ENCODE results near the gene SNRNP70. TPM values are rescaled to one million over a fixed set of nuclear protein-coding genes. Genes with fewer than 3 reads are reported as not detected.

SNRNP70 gene
- total and polyA plus RNA-seq, 5 donors, result 117 to 146 (median 144) TPM

GRCh38 chr19:49102303-49102702 is 17.1 kb downstream of the SNRNP70 start:
- Histone ChIP-seq H3K9me3 (ENCODE audit: control insufficient read depth, low read length) (no peaks in the 10 kb centered on the region), H3K4me1 (ENCODE audit: control insufficient read depth, insufficient read depth, low read length) (no peaks in the 10 kb centered on the region), H3K27me3 (ENCODE audit: control insufficient read depth, insufficient read depth) (no peaks in the 10 kb centered on the region), H3K27ac (ENCODE audit: low read length) (no peak overlapping the region), H3K4me3 (ENCODE audit: low read length) (no peak overlapping the region)
- WGBS, result 86% methylated on average over 12 of the region's 12 CpGs
- intact Hi-C loops (cut with DNase I), result loop anchor here in 1 of 4 donors (10.0 kb wide), 1 partner anchor 92 kb away; no protein-coding TSS in a partner anchor
- peak in 1 of 3 donors; percentile 35 for DNase-seq
- ATAC-seq, result no peak

DNA sequence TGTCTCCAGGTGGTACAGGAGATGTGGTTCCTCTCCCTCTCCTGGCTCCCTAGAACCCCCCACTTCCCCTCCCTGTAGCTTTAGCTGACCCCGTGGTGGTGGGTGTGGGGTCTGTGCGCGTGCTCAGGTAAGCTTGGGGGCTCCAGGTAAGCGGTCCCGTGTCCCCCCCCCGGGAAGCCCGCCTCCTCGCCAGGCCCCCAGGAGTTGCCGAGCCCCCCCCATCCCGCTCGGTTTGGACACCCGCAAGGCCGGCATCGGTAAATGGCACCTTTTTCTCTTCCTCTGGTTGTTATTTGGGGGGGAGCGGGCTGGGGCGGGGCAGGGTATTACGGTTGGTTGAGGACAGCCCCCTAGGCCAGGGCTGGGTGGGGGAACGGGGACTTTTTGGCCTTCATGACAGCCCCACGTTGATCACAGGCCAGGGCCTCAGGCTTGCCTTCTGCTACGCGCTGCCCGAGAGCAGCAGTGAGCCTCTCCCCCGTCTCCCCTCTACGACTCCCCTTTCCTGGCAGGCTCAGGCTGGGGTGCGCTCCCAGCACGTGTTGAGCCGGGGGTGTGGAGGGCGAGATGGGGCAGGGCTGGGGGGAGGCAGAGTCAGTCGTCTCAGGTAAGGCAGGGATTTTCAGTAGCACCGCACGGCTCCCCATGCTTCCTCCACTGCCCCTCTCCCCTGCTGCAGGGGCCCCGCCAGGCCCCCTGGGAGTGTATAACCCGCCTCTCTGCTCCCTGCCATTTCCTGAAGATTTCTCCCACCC is 18.3 kb downstream of the SNRNP70 start:
- H3K4me3 ChIP-seq (ENCODE audit: low read length), result no peak overlapping the region
- 81% methylated on average over 33 of the region's 33 CpGs for WGBS
- ATAC-seq, result no peak
- intact Hi-C loops (cut with DNase I), result loop anchor here in 1 of 4 donors (10.0 kb wide), 1 partner anchor 91 kb away; no protein-coding TSS in a partner anchor
- DNase-seq, result peak in 2 of 3 donors; percentile 51 to 58
- H3K27ac ChIP-seq (ENCODE audit: low read length), result no peak overlapping the region
- no peaks in the 10 kb centered on the region for H3K9me3 ChIP-seq (ENCODE audit: control insufficient read depth, low read length)
- H3K27me3 ChIP-seq (ENCODE audit: control insufficient read depth, insufficient read depth), result no peaks in the 10 kb centered on the region
- H3K4me1 ChIP-seq (ENCODE audit: control insufficient read depth, insufficient read depth, low read length), result no peaks in the 10 kb centered on the region

DNA sequence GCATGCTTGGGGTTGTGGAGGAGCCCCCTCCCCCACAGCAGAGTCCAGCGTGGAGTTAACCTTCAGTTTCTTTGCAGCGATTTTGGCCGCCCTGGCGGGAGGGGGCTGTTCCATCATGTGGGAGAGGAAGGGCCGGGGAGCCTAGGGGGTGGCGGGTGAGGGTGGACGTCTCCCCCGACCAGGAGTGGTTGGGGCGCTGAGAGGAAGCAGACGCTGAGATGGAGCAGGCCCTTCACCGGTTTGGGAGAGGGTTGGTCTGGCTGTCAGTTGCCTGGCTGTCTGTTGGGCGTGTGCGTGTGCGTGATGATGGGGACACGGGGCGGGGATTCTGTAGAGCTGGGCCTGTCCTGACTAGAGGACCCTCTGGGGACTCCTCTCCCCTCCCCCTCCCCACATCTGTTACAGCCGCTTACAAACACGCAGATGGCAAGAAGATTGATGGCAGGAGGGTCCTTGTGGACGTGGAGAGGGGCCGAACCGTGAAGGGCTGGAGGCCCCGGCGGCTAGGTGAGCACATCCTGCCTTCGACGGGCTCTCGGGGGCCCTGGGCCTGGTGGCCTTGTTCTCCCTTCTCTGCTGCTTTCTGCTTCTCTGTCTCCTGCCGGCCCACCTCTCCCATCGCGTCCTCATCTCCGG is 19.1 kb downstream of the SNRNP70 start:
- DNase-seq, result peak in 2 of 3 donors; percentile 46 to 60
- 76% methylated on average over 30 of the region's 30 CpGs for WGBS
- no peak overlapping the region for H3K4me3 ChIP-seq (ENCODE audit: low read length)
- no peaks in the 10 kb centered on the region for H3K9me3 ChIP-seq (ENCODE audit: control insufficient read depth, low read length)
- intact Hi-C loops (cut with DNase I), result loop anchor here in 1 of 4 donors (10.0 kb wide), 1 partner anchor 90 kb away; no protein-coding TSS in a partner anchor
- ATAC-seq, result no peak
- H3K4me1 ChIP-seq (ENCODE audit: control insufficient read depth, insufficient read depth, low read length), result no peaks in the 10 kb centered on the region
- H3K27me3 ChIP-seq (ENCODE audit: control insufficient read depth, insufficient read depth), result no peaks in the 10 kb centered on the region
- no peak overlapping the region for H3K27ac ChIP-seq (ENCODE audit: low read length)

DNA sequence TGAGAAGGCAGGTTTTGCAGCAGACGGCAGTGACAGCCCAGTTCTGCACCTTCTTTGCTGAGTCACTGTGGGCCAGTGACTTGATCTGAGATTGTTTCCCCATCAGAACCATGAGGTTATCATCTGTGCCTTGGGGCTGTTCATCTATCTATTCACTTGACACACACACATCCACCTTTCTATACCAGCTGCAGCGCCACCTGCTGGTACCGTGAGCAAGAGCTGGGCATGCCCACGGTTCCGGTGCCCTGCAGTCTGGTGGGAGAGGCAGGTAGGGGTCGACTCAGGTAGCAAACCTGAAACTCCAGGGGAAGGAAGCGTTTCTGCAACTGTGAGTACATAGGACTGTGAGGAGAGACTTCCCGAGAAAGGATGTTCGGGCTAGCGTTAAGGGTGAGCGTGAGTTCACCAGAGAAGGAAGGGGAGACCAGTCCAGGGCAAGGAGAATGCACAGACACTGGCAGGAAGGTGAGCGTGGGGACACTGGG is 21.4 kb downstream of the SNRNP70 start:
- ATAC-seq (peak; percentile 25 to 31), DNase-seq (peak in 2 of 3 donors; percentile 76 to 83)
- WGBS, result 61% methylated on average over 12 of the region's 12 CpGs
- Histone ChIP-seq H3K27me3 (ENCODE audit: control insufficient read depth, insufficient read depth) (no peaks in the 10 kb centered on the region), H3K9me3 (ENCODE audit: control insufficient read depth, low read length) (no peaks in the 10 kb centered on the region), H3K4me1 (ENCODE audit: control insufficient read depth, insufficient read depth, low read length) (no peaks in the 10 kb centered on the region), H3K4me3 (ENCODE audit: low read length) (no peak overlapping the region), H3K27ac (ENCODE audit: low read length) (no peak overlapping the region)
- intact Hi-C loops (cut with DNase I), result loop anchor here in 1 of 4 donors (10.0 kb wide), 1 partner anchor 88 kb away; no protein-coding TSS in a partner anchor

DNA sequence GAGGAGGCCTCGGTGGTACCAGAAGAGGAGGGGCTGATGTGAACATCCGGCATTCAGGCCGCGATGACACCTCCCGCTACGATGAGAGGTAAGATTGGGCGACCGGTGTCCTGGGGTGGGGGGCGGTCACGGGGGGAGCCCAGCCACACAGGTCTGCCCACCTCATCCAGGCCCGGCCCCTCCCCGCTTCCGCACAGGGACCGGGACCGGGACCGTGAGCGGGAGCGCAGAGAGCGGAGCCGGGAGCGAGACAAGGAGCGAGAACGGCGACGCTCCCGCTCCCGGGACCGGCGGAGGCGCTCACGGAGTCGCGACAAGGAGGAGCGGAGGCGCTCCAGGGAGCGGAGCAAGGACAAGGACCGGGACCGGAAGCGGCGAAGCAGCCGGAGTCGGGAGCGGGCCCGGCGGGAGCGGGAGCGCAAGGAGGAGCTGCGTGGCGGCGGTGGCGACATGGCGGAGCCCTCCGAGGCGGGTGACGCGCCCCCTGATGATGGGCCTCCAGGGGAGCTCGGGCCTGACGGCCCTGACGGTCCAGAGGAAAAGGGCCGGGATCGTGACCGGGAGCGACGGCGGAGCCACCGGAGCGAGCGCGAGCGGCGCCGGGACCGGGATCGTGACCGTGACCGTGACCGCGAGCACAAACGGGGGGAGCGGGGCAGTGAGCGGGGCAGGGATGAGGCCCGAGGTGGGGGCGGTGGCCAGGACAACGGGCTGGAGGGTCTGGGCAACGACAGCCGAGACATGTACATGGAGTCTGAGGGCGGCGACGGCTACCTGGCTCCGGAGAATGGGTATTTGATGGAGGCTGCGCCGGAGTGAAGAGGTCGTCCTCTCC is 22.6 kb downstream of the SNRNP70 start:
- H3K4me3 ChIP-seq (ENCODE audit: low read length), result no peak overlapping the region
- peak in 1 of 2 donors; percentile 3 for ATAC-seq
- H3K9me3 ChIP-seq (ENCODE audit: control insufficient read depth, low read length), result no peaks in the 10 kb centered on the region
- no peaks in the 10 kb centered on the region for H3K4me1 ChIP-seq (ENCODE audit: control insufficient read depth, insufficient read depth, low read length)
- peak in 2 of 3 donors; percentile 55 to 66 for DNase-seq
- 92% methylated on average over 93 of the region's 93 CpGs for WGBS
- no peaks in the 10 kb centered on the region for H3K27me3 ChIP-seq (ENCODE audit: control insufficient read depth, insufficient read depth)
- no peak overlapping the region for H3K27ac ChIP-seq (ENCODE audit: low read length)
- intact Hi-C loops (cut with DNase I), result loop anchor here in 1 of 4 donors (10.0 kb wide), 1 partner anchor 87 kb away; no protein-coding TSS in a partner anchor

DNA sequence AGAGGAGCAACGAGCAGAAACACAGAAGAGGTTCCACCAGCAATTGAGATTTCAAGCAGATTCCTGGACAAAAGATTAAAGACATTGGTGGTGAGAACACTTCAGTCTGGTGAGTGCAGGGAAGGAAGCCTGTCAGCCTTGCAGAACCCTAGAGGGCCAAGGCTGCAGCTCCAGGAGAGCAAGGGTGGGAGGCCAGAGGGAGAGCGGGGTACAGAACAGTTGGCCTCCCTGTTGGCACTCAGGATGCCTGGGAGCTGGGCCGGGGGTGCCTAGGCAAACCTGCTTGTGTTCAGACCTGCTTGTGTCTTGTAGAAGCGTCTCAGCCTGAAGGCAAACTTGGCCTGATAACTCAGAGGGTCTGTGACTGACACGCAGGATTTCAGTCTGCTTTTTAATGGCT is 23.8 kb downstream of the SNRNP70 start:
- Histone ChIP-seq H3K27me3 (ENCODE audit: control insufficient read depth, insufficient read depth) (no peaks in the 10 kb centered on the region), H3K4me3 (ENCODE audit: low read length) (no peak overlapping the region), H3K27ac (ENCODE audit: low read length) (no peak overlapping the region), H3K4me1 (ENCODE audit: control insufficient read depth, insufficient read depth, low read length) (peaks cover 3% of the 10 kb centered on the region), H3K9me3 (ENCODE audit: control insufficient read depth, low read length) (no peaks in the 10 kb centered on the region)
- intact Hi-C loops (cut with DNase I), result loop anchor here in 1 of 4 donors (10.0 kb wide), 1 partner anchor 86 kb away; no protein-coding TSS in a partner anchor
- no peak for DNase-seq
- 72% methylated on average over 5 of the region's 5 CpGs for WGBS
- ATAC-seq, result no peak

- DNase-seq, result no peak
- Histone ChIP-seq H3K4me3 (ENCODE audit: low read length) (no peak overlapping the region), H3K9me3 (ENCODE audit: control insufficient read depth, low read length) (no peaks in the 10 kb centered on the region), H3K4me1 (ENCODE audit: control insufficient read depth, insufficient read depth, low read length) (peaks cover 3% of the 10 kb centered on the region), H3K27me3 (ENCODE audit: control insufficient read depth, insufficient read depth) (no peaks in the 10 kb centered on the region), H3K27ac (ENCODE audit: low read length) (no peak overlapping the region)
- 71% methylated on average over 8 of the region's 8 CpGs for WGBS
- no peak for ATAC-seq
- intact Hi-C loops (cut with DNase I), result loop anchor here in 1 of 4 donors (10.0 kb wide), 1 partner anchor 85 kb away; no protein-coding TSS in a partner anchor
Measured at GRCh38 chr19:49109569-49110233, 24.4 kb downstream of the SNRNP70 start.

DNA sequence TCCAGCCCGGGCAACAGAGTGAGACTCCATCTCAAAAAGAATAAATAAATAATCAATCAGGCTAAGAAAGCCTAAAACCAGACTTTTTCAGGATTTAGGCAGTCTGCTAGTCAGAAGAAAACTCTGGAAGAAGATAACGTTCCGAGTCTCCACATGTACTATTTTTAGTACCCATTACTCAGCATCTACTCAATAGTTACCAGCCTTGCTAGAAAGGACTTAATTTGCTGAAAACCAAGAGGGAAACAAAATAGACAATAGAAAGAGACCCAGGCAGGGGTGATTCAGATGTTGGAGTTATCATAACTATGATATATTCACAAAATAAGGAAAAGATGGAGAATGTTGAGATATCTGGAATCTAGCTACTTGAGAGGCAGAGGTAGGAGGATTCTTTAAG is 25.3 kb downstream of the SNRNP70 start:
- intact Hi-C loops (cut with DNase I), result no loop called here
- Histone ChIP-seq H3K9me3 (ENCODE audit: control insufficient read depth, low read length) (no peaks in the 10 kb centered on the region), H3K27me3 (ENCODE audit: control insufficient read depth, insufficient read depth) (no peaks in the 10 kb centered on the region), H3K27ac (ENCODE audit: low read length) (no peak overlapping the region), H3K4me1 (ENCODE audit: control insufficient read depth, insufficient read depth, low read length) (peaks cover 3% of the 10 kb centered on the region), H3K4me3 (ENCODE audit: low read length) (no peak overlapping the region)
- no peak for DNase-seq
- 26% methylated on average over 3 of the region's 3 CpGs for WGBS
- no peak for ATAC-seq

GRCh38 chr19:49111218-49111998 is 26.2 kb downstream of the SNRNP70 start:
- H3K4me1 ChIP-seq (ENCODE audit: control insufficient read depth, insufficient read depth, low read length), result peaks cover 3% of the 10 kb centered on the region
- no peak overlapping the region for H3K27ac ChIP-seq (ENCODE audit: low read length)
- no peaks in the 10 kb centered on the region for H3K27me3 ChIP-seq (ENCODE audit: control insufficient read depth, insufficient read depth)
- ATAC-seq, result no peak
- intact Hi-C loops (cut with DNase I), result no loop called here
- no peak for DNase-seq
- no peak overlapping the region for H3K4me3 ChIP-seq (ENCODE audit: low read length)
- 82% methylated on average over 11 of the region's 11 CpGs for WGBS
- H3K9me3 ChIP-seq (ENCODE audit: control insufficient read depth, low read length), result no peaks in the 10 kb centered on the region
